ENCODE data around the gene BCL11A. TPM values are rescaled to one million over a fixed set of nuclear protein-coding genes. Genes with fewer than 3 reads are reported as not detected.

BCL11A gene
- total RNA-seq, 1 donor from 2014 or later, result 46.2 TPM

GRCh38 chr2:60459851-60460250 is 93.6 kb downstream of the BCL11A start:
- H3K27me3 Mint-ChIP-seq, result no peaks in the 10 kb centered on the region
- H3K4me3 Mint-ChIP-seq (ENCODE audit: low read depth), result no peak overlapping the region
- no peak for TF ChIP-seq CTCF (IDR thresholded peaks at IDR 0.05; ENCODE audit: unreplicated experiment)
- no peak overlapping the region for H3K27ac Mint-ChIP-seq
- peaks cover 14% of the 10 kb centered on the region for H3K4me1 Mint-ChIP-seq (ENCODE audit: low read depth)
- no peak for DNase-seq (ENCODE audit: low spot score, unreplicated experiment)
- H3K36me3 Mint-ChIP-seq (ENCODE audit: insufficient read depth), result peaks cover 28% of the 10 kb centered on the region
- H3K9me3 Mint-ChIP-seq (ENCODE audit: low read depth), result peaks cover 4% of the 10 kb centered on the region

DNA sequence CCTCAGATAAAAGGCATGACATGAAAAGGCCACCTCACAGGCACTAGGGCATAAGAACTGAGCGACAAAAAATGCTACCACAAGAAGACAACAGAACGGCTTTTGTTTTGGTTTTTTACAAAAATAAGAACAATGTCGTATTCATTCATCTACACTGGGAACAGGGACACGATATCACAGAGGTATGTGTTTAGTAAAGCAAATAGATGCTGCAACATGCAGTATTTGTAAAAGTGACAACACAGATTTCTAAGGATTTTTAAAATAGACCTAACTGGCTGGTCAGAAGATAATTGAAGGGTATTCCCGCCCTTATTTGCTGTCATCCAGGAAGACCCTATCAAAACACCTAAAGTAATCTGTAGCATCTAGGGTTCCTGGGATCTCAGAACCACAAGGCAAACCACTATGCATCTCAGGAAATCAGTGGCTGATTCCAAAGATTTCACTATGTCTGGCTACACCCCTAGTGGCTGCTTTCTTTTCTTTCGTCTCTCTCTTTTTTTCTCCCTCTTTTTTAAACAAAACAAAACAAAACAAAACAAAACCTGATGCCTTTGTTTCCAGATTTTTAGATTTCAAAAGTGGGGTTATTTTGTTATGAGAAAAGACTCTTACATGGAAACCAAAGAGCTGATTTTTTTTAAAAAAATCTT is 97.2 kb downstream of the BCL11A start:
- TF ChIP-seq CTCF (IDR thresholded peaks at IDR 0.05; ENCODE audit: unreplicated experiment), result no peak
- Mint-ChIP-seq H3K4me1 (ENCODE audit: low read depth) (peaks cover 1% of the 10 kb centered on the region), H3K4me3 (ENCODE audit: low read depth) (no peak overlapping the region), H3K27ac (no peak overlapping the region), H3K27me3 (no peaks in the 10 kb centered on the region), H3K36me3 (ENCODE audit: insufficient read depth) (peaks cover 14% of the 10 kb centered on the region), H3K9me3 (ENCODE audit: low read depth) (peaks cover 4% of the 10 kb centered on the region)
- DNase-seq (ENCODE audit: low spot score, unreplicated experiment), result no peak

DNA sequence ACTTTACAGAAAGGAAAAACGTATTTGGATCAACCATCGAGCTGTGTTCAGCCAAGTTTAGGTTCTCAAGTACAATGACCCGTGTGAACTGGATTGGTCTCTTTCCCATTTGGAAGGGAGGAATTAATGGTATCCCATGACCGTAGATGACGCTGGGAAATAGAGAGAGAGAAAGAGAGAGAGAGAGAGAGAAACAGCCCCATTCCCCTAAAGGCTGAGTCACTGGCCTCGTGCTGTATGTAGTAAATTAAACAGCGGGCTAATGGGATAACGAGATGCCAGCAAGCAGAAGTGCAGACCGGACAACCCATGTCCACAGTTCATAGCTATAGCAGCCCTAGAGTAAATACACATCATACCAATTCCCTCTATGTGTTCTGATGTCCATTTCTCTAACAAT is 99.6 kb downstream of the BCL11A start:
- H3K9me3 Mint-ChIP-seq (ENCODE audit: low read depth), result peaks cover 4% of the 10 kb centered on the region
- no peak for TF ChIP-seq CTCF (IDR thresholded peaks at IDR 0.05; ENCODE audit: unreplicated experiment)
- no peak for DNase-seq (ENCODE audit: low spot score, unreplicated experiment)
- no peak overlapping the region for H3K4me3 Mint-ChIP-seq (ENCODE audit: low read depth)
- peaks cover 3% of the 10 kb centered on the region for H3K36me3 Mint-ChIP-seq (ENCODE audit: insufficient read depth)
- H3K27me3 Mint-ChIP-seq, result peaks cover 8% of the 10 kb centered on the region
- H3K27ac Mint-ChIP-seq, result peak overlapping the region; percentile 3
- peaks cover 3% of the 10 kb centered on the region for H3K4me1 Mint-ChIP-seq (ENCODE audit: low read depth)

- Mint-ChIP-seq H3K36me3 (ENCODE audit: insufficient read depth) (peaks cover 3% of the 10 kb centered on the region), H3K27me3 (peaks cover 13% of the 10 kb centered on the region), H3K9me3 (ENCODE audit: low read depth) (peaks cover 4% of the 10 kb centered on the region), H3K4me3 (ENCODE audit: low read depth) (no peak overlapping the region), H3K4me1 (ENCODE audit: low read depth) (peaks cover 3% of the 10 kb centered on the region), H3K27ac (peak overlapping the region; percentile 3)
- DNase-seq (ENCODE audit: low spot score, unreplicated experiment), result no peak
- no peak for TF ChIP-seq CTCF (IDR thresholded peaks at IDR 0.05; ENCODE audit: unreplicated experiment)
These were observed 100.2 kb downstream of the BCL11A start for GRCh38 chr2:60453301-60453700.

GRCh38 chr2:60450488-60450887 is 103.0 kb downstream of the BCL11A start:
- DNase-seq (ENCODE audit: low spot score, unreplicated experiment), result no peak
- Mint-ChIP-seq H3K4me1 (ENCODE audit: low read depth) (peaks cover 3% of the 10 kb centered on the region), H3K9me3 (ENCODE audit: low read depth) (no peaks in the 10 kb centered on the region), H3K4me3 (ENCODE audit: low read depth) (no peak overlapping the region), H3K36me3 (ENCODE audit: insufficient read depth) (no peaks in the 10 kb centered on the region), H3K27ac (no peak overlapping the region), H3K27me3 (peaks cover 31% of the 10 kb centered on the region)
- TF ChIP-seq CTCF (IDR thresholded peaks at IDR 0.05; ENCODE audit: unreplicated experiment), result no peak

Measured in progenitor cell of endocrine pancreas (in vitro differentiated cells).